Subcutaneous adipose tissue (tissue), 4 donors: ENCODE results near the gene ZNF341. TPM values are rescaled to one million over a fixed set of nuclear protein-coding genes. Genes with fewer than 3 reads are reported as not detected.

Source experiments
- CTCF ChIP-seq: fragments of 450-650 bp; IDR thresholded peaks from one replicate; pipeline ENCODE4 v1.5.1; 2016; ENCODE audit warnings: low read depth, mild to moderate bottlenecking, control low read depth, antibody characterized with exemption, moderate library complexity
- total RNA-seq, 4 donors: library from RNA; depleted of rRNA; stranded (reverse); fragments of >200 nt; gene quantifications; one replicate each; pipeline ENCODE4 v1.1.0, GENCODE V29; 2016

Gene ZNF341
- total RNA-seq, 4 donors from 2014 or later = 0.65 to 2.8 (median 1.1) TPM

DNA sequence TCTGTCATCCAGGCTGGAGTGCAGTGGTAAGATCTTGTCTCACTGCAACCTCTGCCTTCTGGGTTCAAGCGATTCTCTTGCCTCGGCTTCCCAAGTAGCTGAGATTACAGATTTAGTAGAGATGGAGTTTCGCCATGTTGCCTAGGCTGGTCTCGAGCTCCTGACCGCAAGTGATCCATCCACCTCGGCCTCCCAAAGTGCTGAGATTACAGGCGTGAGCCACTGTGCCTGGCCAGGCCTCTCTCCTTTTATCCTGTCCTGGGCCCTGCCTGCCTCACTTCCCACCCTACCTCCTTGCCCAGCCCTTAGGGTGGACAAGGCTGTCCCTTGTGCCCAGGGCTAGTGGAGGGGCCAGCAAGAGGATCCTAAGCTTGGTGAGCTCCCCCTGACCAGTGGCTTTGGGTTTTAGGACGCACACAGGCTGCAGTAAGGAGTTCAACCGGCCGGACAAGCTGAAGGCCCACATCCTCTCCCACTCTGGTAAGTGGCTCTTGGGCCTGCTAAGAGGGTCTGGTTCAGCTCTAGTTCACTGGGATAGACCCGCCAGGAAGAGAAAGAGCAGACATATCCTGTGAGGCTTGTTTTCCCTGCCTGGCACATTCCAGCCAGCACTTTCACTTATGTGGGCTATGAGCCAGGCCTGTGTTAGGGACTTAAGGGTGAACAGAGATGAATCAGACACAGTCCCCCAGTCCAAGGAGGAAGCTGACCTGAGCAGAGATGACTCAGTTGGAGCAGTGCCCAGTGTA, 57.5 kb downstream of the ZNF341 start:
- no peak for TF ChIP-seq CTCF

GRCh38 chr20:33789858-33790182, 58.0 kb downstream of the ZNF341 start:
- no peak for TF ChIP-seq CTCF

- TF ChIP-seq CTCF = no peak
Measured at GRCh38 chr20:33790566-33790965, 58.8 kb downstream of the ZNF341 start.

DNA sequence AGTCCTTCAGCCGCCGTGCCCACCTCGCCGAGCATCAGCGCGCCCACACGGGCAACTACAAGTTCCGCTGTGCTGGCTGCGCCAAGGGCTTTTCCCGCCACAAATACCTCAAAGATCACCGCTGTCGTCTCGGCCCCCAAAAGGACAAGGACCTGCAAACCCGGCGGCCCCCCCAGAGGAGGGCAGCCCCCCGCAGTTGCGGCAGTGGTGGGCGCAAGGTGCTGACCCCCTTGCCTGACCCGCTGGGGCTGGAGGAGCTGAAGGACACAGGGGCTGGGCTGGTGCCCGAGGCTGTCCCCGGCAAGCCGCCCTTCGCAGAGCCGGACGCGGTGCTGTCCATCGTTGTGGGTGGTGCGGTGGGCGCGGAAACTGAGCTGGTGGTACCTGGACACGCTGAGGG, 59.2 kb downstream of the ZNF341 start:
- TF ChIP-seq CTCF = no peak

DNA sequence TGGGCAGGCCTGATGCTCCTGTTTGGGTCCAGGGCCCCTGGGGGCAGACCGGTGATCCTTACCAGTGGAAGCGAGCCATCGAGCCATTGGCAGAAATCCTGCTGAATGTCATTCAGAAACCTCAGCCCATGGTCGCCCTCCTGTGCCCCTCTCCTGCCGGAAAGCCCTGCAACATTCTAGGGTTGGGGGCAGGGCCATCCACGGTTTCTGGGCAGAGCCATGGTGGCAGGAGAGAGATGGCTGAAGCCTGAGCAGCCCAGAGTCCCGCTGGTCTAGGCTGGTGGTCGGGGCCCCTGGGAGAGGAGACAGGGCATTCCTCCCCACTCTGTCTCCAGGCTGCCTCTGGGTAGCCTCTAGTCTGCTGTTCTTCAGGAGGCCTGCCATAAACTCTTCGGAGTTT, 59.7 kb downstream of the ZNF341 start:
- TF ChIP-seq CTCF = no peak

DNA sequence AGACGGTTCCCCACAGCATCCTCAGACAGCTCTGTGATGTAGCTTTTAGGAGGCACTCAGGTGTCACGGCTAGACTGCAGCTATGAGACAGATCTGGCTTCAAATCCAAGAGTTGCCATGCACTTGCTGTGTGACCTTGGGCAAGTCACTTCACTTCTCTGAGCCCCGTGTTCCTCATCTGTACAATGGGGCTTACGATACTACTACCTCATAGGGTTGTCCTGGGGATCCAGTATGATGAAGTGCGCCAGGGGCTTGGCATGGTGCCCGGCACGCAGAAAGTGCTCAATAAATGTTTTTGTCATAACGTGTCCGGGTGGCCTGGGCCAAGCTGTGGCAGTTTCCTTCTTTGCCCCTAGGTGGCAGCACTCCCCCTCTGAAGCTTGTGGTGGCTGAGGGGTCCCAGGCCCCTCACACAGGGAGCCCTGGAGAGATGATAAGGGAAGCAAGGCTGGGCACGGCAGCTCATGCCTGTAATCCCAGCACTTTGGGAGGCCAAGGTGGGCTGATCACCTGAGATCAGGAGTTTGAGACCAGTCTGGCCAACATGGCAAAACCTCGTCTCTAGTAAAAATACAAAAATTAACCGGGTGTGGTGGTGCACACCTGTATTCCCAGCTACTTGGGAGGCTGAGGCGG, 60.3 kb downstream of the ZNF341 start:
- no peak for TF ChIP-seq CTCF

GRCh38 chr20:33793011-33793931, 61.5 kb downstream of the ZNF341 start:
- no peak for TF ChIP-seq CTCF
